A673 (cell line): ENCODE results near the gene SOX6. TPM values are rescaled to one million over a fixed set of nuclear protein-coding genes. Genes with fewer than 3 reads are reported as not detected.

Source experiments
- BruUV-seq: library from RNA; stranded (reverse); fragments of 400-500 nt; replicated peaks from 2 replicates; lab custom pipeline; 2021; lab: Mats Ljungman, UMichigan
- CTCF ChIA-PET: fragments of 300-600 bp; sonication (Branson Sonifier 250); formaldehyde crosslinking; loops from one replicate; lab custom pipeline; 2022; ENCODE audit warnings: antibody characterized with exemption; lab: Charles Lee
- POLR2A ChIA-PET: fragments of 300-600 bp; sonication (Branson Sonifier 250); formaldehyde crosslinking; loops from one replicate; lab custom pipeline; 2022; ENCODE audit warnings: antibody characterized with exemption; ENCODE audit not compliant: low non-redundant PET; lab: Charles Lee
- DNase-seq: peaks from one replicate; pipeline ENCODE4 v3.0.0-alpha.2; 2015; ENCODE audit warnings: low spot score
- H3K27ac ChIP-seq: fragments of 200-600 bp; sonication (generic); 2 replicates; pipeline ENCODE4 v1.5.1; 2016; ENCODE audit warnings: mixed run types, low read depth, mild to moderate bottlenecking, mixed read lengths, antibody characterized with exemption, low read length; ENCODE audit not compliant: poor library complexity, severe bottlenecking
- H3K27me3 ChIP-seq: fragments of 200-600 bp; sonication (generic); replicated peaks from 2 replicates; pipeline ENCODE4 v1.6.1; 2017; ENCODE audit warnings: mixed run types, low read depth, mild to moderate bottlenecking, mixed read lengths, antibody characterized with exemption, low read length; ENCODE audit not compliant: insufficient read depth, poor library complexity
- H3K36me3 ChIP-seq: fragments of 200-600 bp; sonication (generic); 2 replicates; pipeline ENCODE4 v1.6.1; 2016; ENCODE audit warnings: mixed run types, mild to moderate bottlenecking, mixed read lengths, antibody characterized with exemption, low read length; ENCODE audit not compliant: insufficient read depth, poor library complexity, severe bottlenecking
- H3K4me1 ChIP-seq: fragments of 200-600 bp; sonication (generic); 2 replicates; pipeline ENCODE4 v1.6.1; 2017; ENCODE audit warnings: mixed run types, mild to moderate bottlenecking, mixed read lengths, antibody characterized with exemption, low read length; ENCODE audit not compliant: insufficient read depth, poor library complexity, severe bottlenecking
- H3K4me3 ChIP-seq: fragments of 200-600 bp; sonication (generic); 2 replicates; pipeline ENCODE4 v1.5.1; 2016; ENCODE audit warnings: low read depth, mixed run types, mild to moderate bottlenecking, mixed read lengths, low read length; ENCODE audit not compliant: poor library complexity, severe bottlenecking
- H3K9me3 ChIP-seq: fragments of 200-600 bp; sonication (generic); 2 replicates; pipeline ENCODE4 v1.6.1; 2016; ENCODE audit warnings: mixed run types, low read depth, mild to moderate bottlenecking, mixed read lengths, antibody characterized with exemption, low read length; ENCODE audit not compliant: poor library complexity, severe bottlenecking
- EZH2 ChIP-seq: fragments of 200-600 bp; sonication (generic); IDR thresholded peaks from 2 replicates; pipeline ENCODE4 v1.6.1; 2017; ENCODE audit warnings: borderline replicate concordance, low read depth, mild to moderate bottlenecking, mixed read lengths, antibody characterized with exemption, low read length; ENCODE audit not compliant: poor library complexity, severe bottlenecking
- intact Hi-C: fragments of 100-400 bp; cut with micrococcal nuclease; formaldehyde crosslinking; loops from one replicate; pipeline ENCODE4 v1.10.0; 2022; ENCODE audit not compliant: unreplicated experiment
- total RNA-seq: library from RNA; stranded (reverse); gene quantifications from 2 replicates; pipeline ENCODE4 v1.2.3, GENCODE V29; 2021
- TF ChIP-seq, protein P1 (sequence below): fragments of 300-800, 200-600 bp; sonication (generic); conservative IDR thresholded peaks from 2 replicates; pipeline ENCODE4 v1.5.1; 2017; ENCODE audit warnings: low read depth, mild to moderate bottlenecking, antibody characterized with exemption, low read length, moderate library complexity, mixed read lengths

The SOX6 gene
- total RNA-seq, 1 experiment from 2014 or later = 27.5 TPM

DNA sequence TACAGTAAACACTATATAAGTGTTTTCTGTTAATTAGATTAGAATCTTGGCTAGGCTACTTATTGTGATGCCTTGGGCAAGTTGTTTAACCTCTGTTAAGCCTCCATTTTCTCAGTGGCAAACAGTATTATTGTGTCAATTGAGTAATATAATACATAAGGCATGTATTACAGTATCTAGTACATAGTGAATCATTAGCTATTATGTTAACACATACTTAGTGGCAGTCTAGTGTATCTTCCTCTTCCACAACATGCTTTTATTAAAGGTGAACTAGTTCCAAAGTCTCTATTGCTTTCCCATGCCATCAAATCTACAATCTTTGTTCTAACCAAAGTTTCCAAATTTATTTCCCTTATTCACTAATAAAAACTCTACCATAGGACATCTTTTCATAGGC lies 200.9 kb downstream of the SOX6 start:
- Histone ChIP-seq H3K27ac (no peak overlapping the region), H3K4me1 (peaks cover 39% of the 10 kb centered on the region), H3K36me3 (no peaks in the 10 kb centered on the region), H3K27me3 (no peaks in the 10 kb centered on the region), H3K9me3 (no peaks in the 10 kb centered on the region), H3K4me3 (no peak overlapping the region)
- no peak for DNase-seq
- intact Hi-C loops = no loop called here
- POLR2A ChIA-PET = interaction anchor here (0.5 kb wide), 1 partner anchor 168 kb away, joined by 3 read pairs; no protein-coding TSS in a partner anchor
- no TSS peak for BruUV-seq
- TF ChIP-seq, protein P1, sequence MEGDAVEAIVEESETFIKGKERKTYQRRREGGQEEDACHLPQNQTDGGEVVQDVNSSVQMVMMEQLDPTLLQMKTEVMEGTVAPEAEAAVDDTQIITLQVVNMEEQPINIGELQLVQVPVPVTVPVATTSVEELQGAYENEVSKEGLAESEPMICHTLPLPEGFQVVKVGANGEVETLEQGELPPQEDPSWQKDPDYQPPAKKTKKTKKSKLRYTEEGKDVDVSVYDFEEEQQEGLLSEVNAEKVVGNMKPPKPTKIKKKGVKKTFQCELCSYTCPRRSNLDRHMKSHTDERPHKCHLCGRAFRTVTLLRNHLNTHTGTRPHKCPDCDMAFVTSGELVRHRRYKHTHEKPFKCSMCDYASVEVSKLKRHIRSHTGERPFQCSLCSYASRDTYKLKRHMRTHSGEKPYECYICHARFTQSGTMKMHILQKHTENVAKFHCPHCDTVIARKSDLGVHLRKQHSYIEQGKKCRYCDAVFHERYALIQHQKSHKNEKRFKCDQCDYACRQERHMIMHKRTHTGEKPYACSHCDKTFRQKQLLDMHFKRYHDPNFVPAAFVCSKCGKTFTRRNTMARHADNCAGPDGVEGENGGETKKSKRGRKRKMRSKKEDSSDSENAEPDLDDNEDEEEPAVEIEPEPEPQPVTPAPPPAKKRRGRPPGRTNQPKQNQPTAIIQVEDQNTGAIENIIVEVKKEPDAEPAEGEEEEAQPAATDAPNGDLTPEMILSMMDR = no peak
- no peak for TF ChIP-seq EZH2
- CTCF ChIA-PET = no interaction called here

DNA sequence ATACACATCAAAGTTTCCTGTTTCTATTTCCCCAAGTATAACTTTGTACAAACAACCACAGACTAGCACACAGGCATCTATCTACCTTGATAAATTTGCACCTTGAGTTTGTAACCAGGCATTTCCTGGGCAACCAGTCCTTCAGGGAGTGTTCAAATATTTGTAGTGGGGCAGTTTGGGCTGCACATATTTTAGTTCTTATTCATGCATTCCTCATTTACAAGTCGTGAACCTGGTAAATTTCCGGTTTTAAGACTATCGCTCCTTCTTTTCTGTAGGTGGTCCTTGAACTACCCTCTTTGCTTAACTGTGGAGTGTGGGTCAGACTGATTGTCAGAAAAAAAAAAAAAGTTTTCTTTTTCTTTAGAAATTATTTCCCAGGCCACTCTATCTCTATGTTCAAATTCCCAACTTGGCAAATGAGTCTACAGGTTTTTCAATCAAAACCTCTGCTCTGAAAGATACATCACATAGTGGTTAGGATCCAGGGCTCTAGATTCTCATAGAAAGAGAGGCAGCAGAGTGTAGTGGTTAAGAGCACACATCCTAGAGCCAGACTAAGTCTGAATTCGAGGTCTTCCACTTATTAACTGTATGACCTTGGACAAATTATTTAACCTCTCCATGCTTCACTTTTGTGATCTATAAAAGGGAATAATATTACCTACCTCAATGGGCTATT lies 201.5 kb downstream of the SOX6 start:
- no peak overlapping the region for H3K4me3 ChIP-seq
- no TSS peak for BruUV-seq
- ChIA-PET POLR2A (no interaction called here), CTCF (no interaction called here)
- no peak for TF ChIP-seq EZH2
- TF ChIP-seq, protein P1 = no peak
- H3K4me1 ChIP-seq = peaks cover 41% of the 10 kb centered on the region
- peak; percentile 39 for DNase-seq
- H3K27ac ChIP-seq = no peak overlapping the region
- no peaks in the 10 kb centered on the region for H3K27me3 ChIP-seq
- no peaks in the 10 kb centered on the region for H3K36me3 ChIP-seq
- no peaks in the 10 kb centered on the region for H3K9me3 ChIP-seq
- intact Hi-C loops = no loop called here

DNA sequence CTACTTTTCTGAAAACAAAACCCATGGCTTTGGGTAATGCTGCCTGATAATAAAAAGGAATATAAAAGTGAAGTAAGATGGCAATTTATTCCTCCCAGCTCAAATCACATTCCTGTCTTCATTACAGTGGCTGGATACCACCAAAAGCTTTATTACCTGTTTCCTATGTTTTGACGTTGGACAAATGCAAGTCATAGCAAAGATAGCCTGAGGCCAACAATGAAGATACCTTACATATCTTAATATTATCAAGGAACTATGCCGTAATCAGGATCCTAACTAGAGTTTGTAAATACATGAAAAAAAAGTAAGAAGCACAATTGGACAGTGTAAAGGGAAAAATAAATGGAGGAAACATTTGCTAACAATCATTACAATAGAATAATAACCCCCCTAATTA lies 202.4 kb downstream of the SOX6 start:
- Histone ChIP-seq H3K4me1 (peaks cover 50% of the 10 kb centered on the region), H3K9me3 (no peaks in the 10 kb centered on the region), H3K27me3 (no peaks in the 10 kb centered on the region), H3K36me3 (no peaks in the 10 kb centered on the region), H3K27ac (no peak overlapping the region), H3K4me3 (no peak overlapping the region)
- BruUV-seq = no TSS peak
- no peak for TF ChIP-seq EZH2
- TF ChIP-seq, protein P1 = no peak
- DNase-seq = no peak
- POLR2A ChIA-PET = no interaction called here
- CTCF ChIA-PET = no interaction called here
- intact Hi-C loops = no loop called here
